Uterus (tissue), 4 donors: Measurements from ENCODE around the gene PPM1A. TPM values are rescaled to one million over a fixed set of nuclear protein-coding genes. Genes with fewer than 3 reads are reported as not detected.

Source experiments
- DNase-seq, 2 donors: peaks; one replicate each; pipeline ENCODE4 v3.0.0-alpha.2; 2019 to 2020
- H3K27ac ChIP-seq, 2 donors: fragments of 200-600 bp; sonication (generic); 1 replicate in 1 of 2; 2 replicates in 1 of 2; pipeline ENCODE4 v1.5.1; 2016 to 2018
- H3K27me3 ChIP-seq, 2 donors: fragments of 200-600 bp; sonication (generic); one replicate each; pipeline ENCODE4 v1.5.1; 2018 to 2019; ENCODE audit warnings: control low read depth in 1 of 2
- H3K36me3 ChIP-seq, 2 donors: fragments of 200-600 bp; sonication (generic); one replicate each; pipeline ENCODE4 v1.5.1; 2019; ENCODE audit warnings: control low read depth in 1 of 2
- H3K4me1 ChIP-seq, 2 donors: fragments of 200-600 bp; sonication (generic); one replicate each; pipeline ENCODE4 v1.5.1; 2018 to 2019; ENCODE audit warnings: control low read depth in 1 of 2
- H3K4me3 ChIP-seq, 2 donors: fragments of 200-600 bp; sonication (generic); 1 replicate in 1 of 2; 2 replicates in 1 of 2; pipeline ENCODE4 v1.5.1; 2018 to 2019; ENCODE audit warnings: mild to moderate bottlenecking in 1 of 2
- H3K9me3 ChIP-seq, 2 donors: fragments of 200-600 bp; sonication (generic); one replicate each; pipeline ENCODE4 v1.5.1; 2019; ENCODE audit warnings: control low read depth in 1 of 2
- CTCF ChIP-seq, 4 experiments: fragments of 200-600 bp in 2 of 4; fragments of 450-650 bp in 2 of 4; sonication (generic) in 2 of 4; IDR thresholded peaks; one replicate each; pipeline ENCODE4 v1.5.1; 2016 to 2019; ENCODE audit warnings: antibody characterized with exemption in 4 of 4, mild to moderate bottlenecking in 2 of 4, moderate library complexity in 1 of 4
- POLR2A ChIP-seq, 2 donors: fragments of 450-650 bp; IDR thresholded peaks; one replicate each; pipeline ENCODE4 v1.6.1; 2016; ENCODE audit warnings: antibody characterized with exemption in 2 of 2, mild to moderate bottlenecking in 1 of 2, moderate library complexity in 1 of 2
- intact Hi-C: fragments of 100-400 bp; cut with DNase I; formaldehyde crosslinking; loops from one replicate; pipeline ENCODE4 v1.15.1; 2023; ENCODE audit warnings: low total_unique reads
- total RNA-seq, 4 donors: library from RNA; depleted of rRNA in 3 of 4; stranded (reverse); fragments of >200 nt in 3 of 4; gene quantifications; one replicate each; pipeline versions ENCODE4 v1.1.0 to v1.2.4, GENCODE V29; 2014 to 2023
- donor health status: DM: yes; HTN: yes; CAD: no.

PPM1A gene
- 10 to 100 TPM; 32.0 to 77.1 (median 52.8) TPM for total RNA-seq

- Histone ChIP-seq H3K4me1 (no peaks in the 10 kb centered on the region), H3K27me3 (no peaks in the 10 kb centered on the region), H3K27ac (peak within 1 kb of the TSS; percentile 99 to 100), H3K4me3 (peak within 1 kb of the TSS; percentile 96 to 97), H3K9me3 (no peaks in the 10 kb centered on the region), H3K36me3 (no peaks in the 10 kb centered on the region)
- intact Hi-C loops = no loop called here
- TF ChIP-seq POLR2A (IDR thresholded peaks at IDR 0.05) (peak; percentile 84 to 92), CTCF (IDR thresholded peaks at IDR 0.05) (peak in 1 of 4 experiments; percentile 5)
- peak; percentile 95 to 97 for DNase-seq
Observed at GRCh38 chr14:60248697-60249318, at the start of gene PPM1A. Gene PPM1A (plus strand): TSS chr14:60249221. CDS start chr14:60282704, 33,483 bp downstream.

GRCh38 chr14:60199321-60199720 is 49.7 kb upstream of the PPM1A start:
- H3K4me1 ChIP-seq = no peaks in the 10 kb centered on the region
- no peak overlapping the region for H3K4me3 ChIP-seq
- H3K36me3 ChIP-seq = no peaks in the 10 kb centered on the region
- no peaks in the 10 kb centered on the region for H3K27me3 ChIP-seq
- H3K27ac ChIP-seq = no peak overlapping the region
- intact Hi-C loops = no loop called here
- no peaks in the 10 kb centered on the region for H3K9me3 ChIP-seq
- TF ChIP-seq CTCF (IDR thresholded peaks at IDR 0.05) (no peak), POLR2A (IDR thresholded peaks at IDR 0.05) (no peak)
- DNase-seq = no peak

GRCh38 chr14:60204104-60204842 is 44.7 kb upstream of the PPM1A start:
- H3K4me1 ChIP-seq = no peaks in the 10 kb centered on the region
- TF ChIP-seq POLR2A (IDR thresholded peaks at IDR 0.05) (no peak), CTCF (IDR thresholded peaks at IDR 0.05) (no peak)
- H3K27ac ChIP-seq = no peak overlapping the region
- no peak for DNase-seq
- H3K36me3 ChIP-seq = no peaks in the 10 kb centered on the region
- no peaks in the 10 kb centered on the region for H3K9me3 ChIP-seq
- H3K27me3 ChIP-seq = no peaks in the 10 kb centered on the region
- no peak overlapping the region for H3K4me3 ChIP-seq
- intact Hi-C loops = no loop called here

GRCh38 chr14:60204843-60205774 is 43.9 kb upstream of the PPM1A start:
- no peaks in the 10 kb centered on the region for H3K4me1 ChIP-seq
- intact Hi-C loops = no loop called here

More at GRCh38 chr14:60204843-60205774, 43.9 kb upstream of the PPM1A start:
- DNase-seq = no peak
- Histone ChIP-seq H3K36me3 (no peaks in the 10 kb centered on the region), H3K27me3 (no peaks in the 10 kb centered on the region), H3K9me3 (no peaks in the 10 kb centered on the region), H3K4me3 (no peak overlapping the region), H3K27ac (no peak overlapping the region)
- TF ChIP-seq POLR2A (IDR thresholded peaks at IDR 0.05) (no peak), CTCF (IDR thresholded peaks at IDR 0.05) (no peak)
